Measurements from ENCODE around the gene CSTPP1.

The CSTPP1 gene

DNA sequence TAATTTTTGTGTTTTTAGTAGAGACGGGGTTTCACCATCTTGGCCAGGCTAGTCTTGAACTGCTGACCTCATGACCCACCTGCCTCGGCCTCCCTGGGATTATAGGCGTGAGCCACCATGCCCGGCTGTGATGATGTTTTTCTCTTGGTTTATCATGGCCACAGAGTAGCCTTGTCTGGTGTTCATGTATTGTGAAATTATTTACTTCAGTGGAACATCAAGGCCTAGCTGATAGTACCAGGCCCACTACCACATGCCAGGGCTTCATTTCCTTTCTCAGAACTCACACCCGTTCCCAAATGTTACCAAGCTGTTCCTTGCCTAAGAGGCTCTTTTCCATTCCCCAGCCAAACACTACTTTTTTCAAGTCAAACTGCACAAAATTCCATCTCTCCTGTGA, 272.1 kb downstream of the CSTPP1 start:
- no peak overlapping the region for H3K9ac ChIP-seq (ENCODE audit: low read depth, low read length)
- no peak for TF ChIP-seq EZH2 (IDR thresholded peaks at IDR 0.05; ENCODE audit: borderline replicate concordance, low read depth, low read length, severe bottlenecking)
- TF ChIP-seq, protein P1, sequence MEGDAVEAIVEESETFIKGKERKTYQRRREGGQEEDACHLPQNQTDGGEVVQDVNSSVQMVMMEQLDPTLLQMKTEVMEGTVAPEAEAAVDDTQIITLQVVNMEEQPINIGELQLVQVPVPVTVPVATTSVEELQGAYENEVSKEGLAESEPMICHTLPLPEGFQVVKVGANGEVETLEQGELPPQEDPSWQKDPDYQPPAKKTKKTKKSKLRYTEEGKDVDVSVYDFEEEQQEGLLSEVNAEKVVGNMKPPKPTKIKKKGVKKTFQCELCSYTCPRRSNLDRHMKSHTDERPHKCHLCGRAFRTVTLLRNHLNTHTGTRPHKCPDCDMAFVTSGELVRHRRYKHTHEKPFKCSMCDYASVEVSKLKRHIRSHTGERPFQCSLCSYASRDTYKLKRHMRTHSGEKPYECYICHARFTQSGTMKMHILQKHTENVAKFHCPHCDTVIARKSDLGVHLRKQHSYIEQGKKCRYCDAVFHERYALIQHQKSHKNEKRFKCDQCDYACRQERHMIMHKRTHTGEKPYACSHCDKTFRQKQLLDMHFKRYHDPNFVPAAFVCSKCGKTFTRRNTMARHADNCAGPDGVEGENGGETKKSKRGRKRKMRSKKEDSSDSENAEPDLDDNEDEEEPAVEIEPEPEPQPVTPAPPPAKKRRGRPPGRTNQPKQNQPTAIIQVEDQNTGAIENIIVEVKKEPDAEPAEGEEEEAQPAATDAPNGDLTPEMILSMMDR (IDR thresholded peaks at IDR 0.05; ENCODE audit: borderline replicate concordance, extremely low read depth, low read length, poor library complexity, severe bottlenecking): no peak
- DNase-seq: no peak

More for the DNA sequence above, 272.1 kb downstream of the CSTPP1 start:
- H2AFZ ChIP-seq (ENCODE audit: low read depth, low read length): no peak overlapping the region
- no peak for ATAC-seq (ENCODE audit: insufficient read depth, low read depth)
- no peaks in the 10 kb centered on the region for H4K20me1 ChIP-seq (ENCODE audit: insufficient read depth, low read length)
- peaks cover 2% of the 10 kb centered on the region; the same call in 1 of the 2 replicates for H3K79me2 ChIP-seq (ENCODE audit: insufficient read depth, low read length)
- no peaks in the 10 kb centered on the region for H3K36me3 ChIP-seq (ENCODE audit: insufficient read depth, low read length)
- peaks cover 4% of the 10 kb centered on the region for H3K4me1 ChIP-seq (ENCODE audit: insufficient read depth, low read length)
- H3K27me3 ChIP-seq (ENCODE audit: insufficient read depth, low read length, poor library complexity): no peaks in the 10 kb centered on the region
- H3K4me2 ChIP-seq (ENCODE audit: insufficient read depth, low read length): no peak overlapping the region
- H3K4me3 ChIP-seq (ENCODE audit: low read depth in 1 of 2, low read length in 2 of 2): no peak overlapping the region
- no peak overlapping the region for H3K27ac ChIP-seq (ENCODE audit: low read length)
- H3K9me3 ChIP-seq (ENCODE audit: insufficient read depth, low read length, severe bottlenecking): no peaks in the 10 kb centered on the region

Data from DND-41 (cell line).